ENCODE results near the gene RPS25.

- TF ChIP-seq GATA2 (IDR thresholded peaks at IDR 0.05; ENCODE audit: low read depth, low read length) (no peak), GATA3 (IDR thresholded peaks at IDR 0.05; ENCODE audit: low read depth, low read length) (no peak)
Observed at GRCh38 chr11:119012629-119013170, 5.4 kb downstream of the RPS25 start.
